SK-N-SH treated with all-trans-retinoic acid at 6 μM for 48 hours (cell line): ENCODE measurements around the gene AMZ1.

ENCODE experiments used
- ATAC-seq: fragments of 200-7000 bp; cut with Tn5 transposase; 3 replicates; pipeline ENCODE4 v1.9.1; 2020; ENCODE audit warnings: mild to moderate bottlenecking, moderate library complexity
- ARNTL ChIP-seq: fragments of 450-650 bp; formaldehyde crosslinking; IDR thresholded peaks from 2 replicates; pipeline ENCODE4 v1.5.0; 2020; ENCODE audit warnings: low read depth, mild to moderate bottlenecking, moderate library complexity, borderline replicate concordance
- BACH2 ChIP-seq: fragments of 250-450 bp; sonication (Bioruptor Pico); IDR thresholded peaks from 2 replicates; pipeline ENCODE4 v1.9.0; 2021; ENCODE audit warnings: mild to moderate bottlenecking, borderline replicate concordance
- CSDC2 ChIP-seq: fragments of 250-450 bp; sonication (Bioruptor Pico); IDR thresholded peaks from 2 replicates; pipeline ENCODE4 v1.5.0; 2020; ENCODE audit warnings: mild to moderate bottlenecking, moderate library complexity
- ESRRG ChIP-seq: fragments of 250-450 bp; sonication (Bioruptor Pico); IDR thresholded peaks from 2 replicates; pipeline ENCODE4 v1.6.1; 2021; ENCODE audit warnings: mild to moderate bottlenecking
- GLIS3 ChIP-seq: fragments of 250-450 bp; sonication (Bioruptor Pico); IDR thresholded peaks from 2 replicates; pipeline ENCODE4 v1.5.0; 2020; ENCODE audit warnings: mild to moderate bottlenecking, moderate library complexity
- ISL1 ChIP-seq: fragments of 250-450 bp; sonication (Bioruptor Pico); IDR thresholded peaks from 2 replicates; pipeline ENCODE4 v2.1.2; 2022; ENCODE audit warnings: mild to moderate bottlenecking, moderate library complexity
- OSR1 ChIP-seq: fragments of 250-450 bp; sonication (Bioruptor Pico); IDR thresholded peaks from 2 replicates; pipeline ENCODE4 v1.8.0; 2022; ENCODE audit warnings: moderate library complexity, mild to moderate bottlenecking, inconsistent platforms
- PPARA ChIP-seq: fragments of 250-450 bp; sonication (Bioruptor Pico); IDR thresholded peaks from 2 replicates; pipeline ENCODE4 v1.5.0; 2020; ENCODE audit warnings: mild to moderate bottlenecking, borderline replicate concordance
- RARB ChIP-seq: fragments of 250-450 bp; sonication (Bioruptor Pico); IDR thresholded peaks from 2 replicates; pipeline ENCODE4 v1.8.0; 2021; ENCODE audit warnings: mild to moderate bottlenecking, moderate library complexity
- SNAI2 ChIP-seq: fragments of 250-450 bp; sonication (Bioruptor Pico); IDR thresholded peaks from 2 replicates; pipeline ENCODE4 v1.5.0; 2020; ENCODE audit warnings: mild to moderate bottlenecking, moderate library complexity
- TCF4 ChIP-seq: fragments of 250-450 bp; sonication (Bioruptor Pico); IDR thresholded peaks from 2 replicates; pipeline ENCODE4 v1.8.0; 2021; ENCODE audit warnings: mild to moderate bottlenecking, moderate library complexity, borderline replicate concordance
- TOX ChIP-seq: fragments of 250-450 bp; sonication (Bioruptor Pico); IDR thresholded peaks from 2 replicates; pipeline ENCODE4 v1.8.0; 2021; ENCODE audit warnings: mild to moderate bottlenecking, moderate library complexity, borderline replicate concordance
- ZC3H10 ChIP-seq: fragments of 250-450 bp; sonication (Bioruptor Pico); IDR thresholded peaks from 2 replicates; pipeline ENCODE4 v1.5.1; 2021; ENCODE audit warnings: mild to moderate bottlenecking, moderate library complexity
- ZFP30 ChIP-seq: fragments of 450-650 bp; formaldehyde crosslinking; IDR thresholded peaks from 2 replicates; pipeline ENCODE4 v1.5.0; 2022; ENCODE audit warnings: mild to moderate bottlenecking, moderate library complexity
- ZNF565 ChIP-seq: fragments of 450-650 bp; formaldehyde crosslinking; conservative IDR thresholded peaks from 2 replicates; pipeline ENCODE4 v1.5.0; 2020; ENCODE audit warnings: low read depth, mild to moderate bottlenecking, moderate library complexity
- ZNF70 ChIP-seq: fragments of 450-650 bp; formaldehyde crosslinking; IDR thresholded peaks from 2 replicates; pipeline ENCODE4 v1.5.0; 2020; ENCODE audit warnings: mild to moderate bottlenecking, moderate library complexity
- ZNF8 ChIP-seq: fragments of 450-650 bp; formaldehyde crosslinking; IDR thresholded peaks from 2 replicates; pipeline ENCODE4 v1.5.0; 2020; ENCODE audit warnings: mild to moderate bottlenecking, moderate library complexity
- TF ChIP-seq, protein P1 (sequence below): fragments of 250-450 bp; sonication (Bioruptor Pico); IDR thresholded peaks from 2 replicates; pipeline ENCODE4 v1.5.0; 2020; ENCODE audit warnings: mild to moderate bottlenecking, moderate library complexity
- TF ChIP-seq, protein P2 (sequence below): fragments of 250-450 bp; sonication (Bioruptor Pico); IDR thresholded peaks from 2 replicates; pipeline ENCODE4 v1.8.0; 2021; ENCODE audit warnings: low read depth, mild to moderate bottlenecking, moderate library complexity, borderline replicate concordance
- TF ChIP-seq, protein P3 (sequence below): fragments of 250-450 bp; sonication (Bioruptor Pico); IDR thresholded peaks from 2 replicates; pipeline ENCODE4 v1.8.0; 2020; ENCODE audit warnings: mild to moderate bottlenecking, moderate library complexity, borderline replicate concordance
- TF ChIP-seq, protein P4 (sequence below): fragments of 250-450 bp; sonication (Bioruptor Pico); IDR thresholded peaks from 2 replicates; pipeline ENCODE4 v1.5.1; 2020; ENCODE audit warnings: low read depth, mild to moderate bottlenecking, moderate library complexity
- TF ChIP-seq, protein P5 (sequence below): fragments of 250-450 bp; sonication (Bioruptor Pico); IDR thresholded peaks from 2 replicates; pipeline ENCODE4 v1.5.1; 2021; ENCODE audit warnings: mild to moderate bottlenecking, moderate library complexity

Gene AMZ1

DNA sequence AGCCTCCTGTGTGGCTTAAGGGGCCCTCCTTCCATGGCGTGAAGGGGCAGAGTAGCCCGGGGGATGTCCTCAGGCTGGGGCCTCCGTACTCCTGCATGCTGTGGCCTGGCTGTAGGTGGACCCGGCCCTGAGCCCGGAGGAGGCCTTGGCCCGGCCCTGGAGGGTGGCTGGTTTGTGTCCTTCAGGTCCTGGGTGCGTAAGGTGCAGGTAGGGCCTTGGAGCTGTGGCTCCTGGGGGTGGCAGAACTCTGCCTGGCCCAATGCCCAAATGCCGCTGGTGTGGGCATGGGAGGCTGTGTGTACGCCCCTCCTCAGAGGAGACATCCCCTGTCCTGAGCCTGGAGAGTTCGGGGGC, 26.9 kb upstream of the AMZ1 start:
- peak; percentile 1; the same call in 2 of the 3 replicates for ATAC-seq
- no peak for TF ChIP-seq ISL1
- no peak for TF ChIP-seq ZNF565 (CRISPR knock-in tag)
- TF ChIP-seq CSDC2 (CRISPR knock-in tag): no peak
- TF ChIP-seq ZNF8: no peak
- no peak for TF ChIP-seq ESRRG
- TF ChIP-seq, protein P1, sequence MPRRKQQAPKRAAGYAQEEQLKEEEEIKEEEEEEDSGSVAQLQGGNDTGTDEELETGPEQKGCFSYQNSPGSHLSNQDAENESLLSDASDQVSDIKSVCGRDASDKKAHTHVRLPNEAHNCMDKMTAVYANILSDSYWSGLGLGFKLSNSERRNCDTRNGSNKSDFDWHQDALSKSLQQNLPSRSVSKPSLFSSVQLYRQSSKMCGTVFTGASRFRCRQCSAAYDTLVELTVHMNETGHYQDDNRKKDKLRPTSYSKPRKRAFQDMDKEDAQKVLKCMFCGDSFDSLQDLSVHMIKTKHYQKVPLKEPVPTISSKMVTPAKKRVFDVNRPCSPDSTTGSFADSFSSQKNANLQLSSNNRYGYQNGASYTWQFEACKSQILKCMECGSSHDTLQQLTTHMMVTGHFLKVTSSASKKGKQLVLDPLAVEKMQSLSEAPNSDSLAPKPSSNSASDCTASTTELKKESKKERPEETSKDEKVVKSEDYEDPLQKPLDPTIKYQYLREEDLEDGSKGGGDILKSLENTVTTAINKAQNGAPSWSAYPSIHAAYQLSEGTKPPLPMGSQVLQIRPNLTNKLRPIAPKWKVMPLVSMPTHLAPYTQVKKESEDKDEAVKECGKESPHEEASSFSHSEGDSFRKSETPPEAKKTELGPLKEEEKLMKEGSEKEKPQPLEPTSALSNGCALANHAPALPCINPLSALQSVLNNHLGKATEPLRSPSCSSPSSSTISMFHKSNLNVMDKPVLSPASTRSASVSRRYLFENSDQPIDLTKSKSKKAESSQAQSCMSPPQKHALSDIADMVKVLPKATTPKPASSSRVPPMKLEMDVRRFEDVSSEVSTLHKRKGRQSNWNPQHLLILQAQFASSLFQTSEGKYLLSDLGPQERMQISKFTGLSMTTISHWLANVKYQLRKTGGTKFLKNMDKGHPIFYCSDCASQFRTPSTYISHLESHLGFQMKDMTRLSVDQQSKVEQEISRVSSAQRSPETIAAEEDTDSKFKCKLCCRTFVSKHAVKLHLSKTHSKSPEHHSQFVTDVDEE: no peak
- TF ChIP-seq BACH2: no peak
- TF ChIP-seq RARB (CRISPR knock-in tag): no peak
- TF ChIP-seq SNAI2 (CRISPR knock-in tag): no peak
- TF ChIP-seq, protein P2, sequence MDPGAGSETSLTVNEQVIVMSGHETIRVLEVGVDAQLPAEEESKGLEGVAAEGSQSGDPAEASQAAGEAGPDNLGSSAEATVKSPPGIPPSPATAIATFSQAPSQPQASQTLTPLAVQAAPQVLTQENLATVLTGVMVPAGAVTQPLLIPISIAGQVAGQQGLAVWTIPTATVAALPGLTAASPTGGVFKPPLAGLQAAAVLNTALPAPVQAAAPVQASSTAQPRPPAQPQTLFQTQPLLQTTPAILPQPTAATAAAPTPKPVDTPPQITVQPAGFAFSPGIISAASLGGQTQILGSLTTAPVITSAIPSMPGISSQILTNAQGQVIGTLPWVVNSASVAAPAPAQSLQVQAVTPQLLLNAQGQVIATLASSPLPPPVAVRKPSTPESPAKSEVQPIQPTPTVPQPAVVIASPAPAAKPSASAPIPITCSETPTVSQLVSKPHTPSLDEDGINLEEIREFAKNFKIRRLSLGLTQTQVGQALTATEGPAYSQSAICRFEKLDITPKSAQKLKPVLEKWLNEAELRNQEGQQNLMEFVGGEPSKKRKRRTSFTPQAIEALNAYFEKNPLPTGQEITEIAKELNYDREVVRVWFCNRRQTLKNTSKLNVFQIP (CRISPR knock-in tag): no peak
- no peak for TF ChIP-seq OSR1 (CRISPR knock-in tag)
- TF ChIP-seq, protein P3, sequence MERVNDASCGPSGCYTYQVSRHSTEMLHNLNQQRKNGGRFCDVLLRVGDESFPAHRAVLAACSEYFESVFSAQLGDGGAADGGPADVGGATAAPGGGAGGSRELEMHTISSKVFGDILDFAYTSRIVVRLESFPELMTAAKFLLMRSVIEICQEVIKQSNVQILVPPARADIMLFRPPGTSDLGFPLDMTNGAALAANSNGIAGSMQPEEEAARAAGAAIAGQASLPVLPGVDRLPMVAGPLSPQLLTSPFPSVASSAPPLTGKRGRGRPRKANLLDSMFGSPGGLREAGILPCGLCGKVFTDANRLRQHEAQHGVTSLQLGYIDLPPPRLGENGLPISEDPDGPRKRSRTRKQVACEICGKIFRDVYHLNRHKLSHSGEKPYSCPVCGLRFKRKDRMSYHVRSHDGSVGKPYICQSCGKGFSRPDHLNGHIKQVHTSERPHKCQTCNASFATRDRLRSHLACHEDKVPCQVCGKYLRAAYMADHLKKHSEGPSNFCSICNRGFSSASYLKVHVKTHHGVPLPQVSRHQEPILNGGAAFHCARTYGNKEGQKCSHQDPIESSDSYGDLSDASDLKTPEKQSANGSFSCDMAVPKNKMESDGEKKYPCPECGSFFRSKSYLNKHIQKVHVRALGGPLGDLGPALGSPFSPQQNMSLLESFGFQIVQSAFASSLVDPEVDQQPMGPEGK (CRISPR knock-in tag): no peak
- TF ChIP-seq, protein P4, sequence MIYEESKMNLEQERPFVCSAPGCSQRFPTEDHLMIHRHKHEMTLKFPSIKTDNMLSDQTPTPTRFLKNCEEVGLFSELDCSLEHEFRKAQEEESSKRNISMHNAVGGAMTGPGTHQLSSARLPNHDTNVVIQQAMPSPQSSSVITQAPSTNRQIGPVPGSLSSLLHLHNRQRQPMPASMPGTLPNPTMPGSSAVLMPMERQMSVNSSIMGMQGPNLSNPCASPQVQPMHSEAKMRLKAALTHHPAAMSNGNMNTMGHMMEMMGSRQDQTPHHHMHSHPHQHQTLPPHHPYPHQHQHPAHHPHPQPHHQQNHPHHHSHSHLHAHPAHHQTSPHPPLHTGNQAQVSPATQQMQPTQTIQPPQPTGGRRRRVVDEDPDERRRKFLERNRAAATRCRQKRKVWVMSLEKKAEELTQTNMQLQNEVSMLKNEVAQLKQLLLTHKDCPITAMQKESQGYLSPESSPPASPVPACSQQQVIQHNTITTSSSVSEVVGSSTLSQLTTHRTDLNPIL: no peak
- TF ChIP-seq ZC3H10 (CRISPR knock-in tag): no peak
- TF ChIP-seq GLIS3 (CRISPR knock-in tag): no peak
- TF ChIP-seq ZNF70: no peak

DNA sequence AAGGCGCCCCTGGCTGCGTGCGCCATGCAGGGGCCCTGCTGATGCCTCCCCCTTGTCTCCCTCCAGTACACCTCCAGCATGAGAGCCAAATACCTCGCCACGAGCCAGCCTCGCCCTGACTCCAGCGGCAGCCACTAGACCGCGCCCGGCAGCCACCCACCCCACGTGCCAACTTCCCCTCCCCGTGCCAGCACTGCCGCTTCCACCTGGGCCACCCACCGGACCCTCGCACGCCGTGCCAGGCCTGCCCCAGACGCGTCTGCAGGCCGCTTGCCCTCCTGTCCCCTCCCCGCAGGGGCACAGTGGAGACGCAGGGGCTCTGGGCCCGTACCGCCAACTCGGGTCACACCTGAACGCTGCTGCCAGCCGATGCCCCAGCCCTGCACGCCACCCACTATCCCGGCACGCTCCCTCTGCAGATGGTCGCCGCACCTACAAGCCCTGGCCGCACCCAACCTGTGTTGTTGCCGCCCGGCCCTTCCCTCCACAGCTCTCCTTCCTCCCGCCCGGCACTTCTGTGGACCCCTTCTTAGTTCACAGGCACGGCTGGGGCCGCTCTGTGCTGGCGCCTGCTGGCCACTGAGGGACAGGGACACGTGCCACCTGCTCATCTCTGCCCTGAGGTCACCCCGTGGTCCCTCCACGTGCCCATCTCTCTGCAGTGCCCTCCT, 26.3 kb upstream of the AMZ1 start:
- TF ChIP-seq, protein P4: no peak
- TF ChIP-seq ISL1: no peak
- no peak for TF ChIP-seq GLIS3 (CRISPR knock-in tag)
- no peak for TF ChIP-seq TOX (CRISPR knock-in tag)
- no peak for TF ChIP-seq RARB (CRISPR knock-in tag)
- TF ChIP-seq PPARA (CRISPR knock-in tag): no peak
- TF ChIP-seq, all 23 proteins: peak for 0
- no peak for ATAC-seq

DNA sequence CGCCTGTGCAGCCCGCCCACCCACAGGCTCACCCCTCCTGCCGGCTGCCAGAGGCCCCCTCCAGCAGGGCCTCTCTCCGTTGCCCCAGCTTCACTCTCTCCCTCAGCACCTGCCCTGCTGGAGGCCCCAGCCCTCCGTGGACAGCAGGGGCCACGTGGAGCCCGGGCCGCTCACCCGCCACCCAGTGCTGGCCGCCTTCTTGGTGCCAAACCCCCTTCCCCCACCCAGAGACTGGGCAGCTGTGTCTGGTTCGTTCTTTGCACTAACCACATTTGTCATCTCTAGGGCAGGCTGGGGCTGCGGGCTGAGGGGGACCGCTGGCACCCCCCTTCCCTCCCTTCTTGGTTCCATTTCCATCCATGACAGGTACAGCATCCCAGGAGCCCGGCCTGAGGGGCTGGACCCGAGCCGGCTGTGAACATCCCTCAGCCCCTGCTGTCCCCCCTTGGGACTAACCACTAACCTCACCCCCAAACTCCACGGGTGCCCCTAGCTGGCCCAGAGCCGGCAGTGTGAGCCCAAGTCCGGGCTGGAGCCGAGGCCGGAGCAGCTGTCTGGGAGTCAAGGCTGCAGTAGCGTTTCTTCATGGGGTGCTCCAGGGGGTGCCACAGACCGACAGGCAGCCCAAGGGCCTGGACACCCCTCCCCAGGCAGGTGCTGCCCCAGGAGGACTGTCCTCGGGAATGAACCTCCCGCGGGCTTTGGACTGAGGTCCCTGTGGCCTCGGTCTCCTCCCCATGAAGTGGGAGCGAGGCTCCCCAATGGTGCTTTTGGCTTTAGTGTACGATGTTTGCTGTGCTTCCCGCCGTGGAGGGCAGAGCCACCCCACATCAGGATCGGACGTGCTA, 25.5 kb upstream of the AMZ1 start:
- ATAC-seq: no peak
- TF ChIP-seq ARNTL: no peak
- TF ChIP-seq TCF4: no peak
- no peak for TF ChIP-seq OSR1 (CRISPR knock-in tag)
- TF ChIP-seq, protein P4: no peak
- no peak for TF ChIP-seq ISL1
- TF ChIP-seq ZNF8: no peak
- no peak for TF ChIP-seq RARB (CRISPR knock-in tag)
- TF ChIP-seq CSDC2 (CRISPR knock-in tag): no peak
- TF ChIP-seq ZFP30 (CRISPR knock-in tag): no peak
- TF ChIP-seq SNAI2 (CRISPR knock-in tag): no peak
- no peak for TF ChIP-seq TOX (CRISPR knock-in tag)
- TF ChIP-seq ESRRG: no peak
- TF ChIP-seq BACH2: no peak
- no peak for TF ChIP-seq GLIS3 (CRISPR knock-in tag)
- TF ChIP-seq ZC3H10 (CRISPR knock-in tag): no peak
- no peak for TF ChIP-seq PPARA (CRISPR knock-in tag)
- TF ChIP-seq, protein P5, sequence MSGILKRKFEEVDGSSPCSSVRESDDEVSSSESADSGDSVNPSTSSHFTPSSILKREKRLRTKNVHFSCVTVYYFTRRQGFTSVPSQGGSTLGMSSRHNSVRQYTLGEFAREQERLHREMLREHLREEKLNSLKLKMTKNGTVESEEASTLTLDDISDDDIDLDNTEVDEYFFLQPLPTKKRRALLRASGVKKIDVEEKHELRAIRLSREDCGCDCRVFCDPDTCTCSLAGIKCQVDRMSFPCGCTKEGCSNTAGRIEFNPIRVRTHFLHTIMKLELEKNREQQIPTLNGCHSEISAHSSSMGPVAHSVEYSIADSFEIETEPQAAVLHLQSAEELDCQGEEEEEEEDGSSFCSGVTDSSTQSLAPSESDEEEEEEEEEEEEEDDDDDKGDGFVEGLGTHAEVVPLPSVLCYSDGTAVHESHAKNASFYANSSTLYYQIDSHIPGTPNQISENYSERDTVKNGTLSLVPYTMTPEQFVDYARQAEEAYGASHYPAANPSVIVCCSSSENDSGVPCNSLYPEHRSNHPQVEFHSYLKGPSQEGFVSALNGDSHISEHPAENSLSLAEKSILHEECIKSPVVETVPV (CRISPR knock-in tag): no peak
